Measurements from ENCODE around the gene CHADL.

DNA sequence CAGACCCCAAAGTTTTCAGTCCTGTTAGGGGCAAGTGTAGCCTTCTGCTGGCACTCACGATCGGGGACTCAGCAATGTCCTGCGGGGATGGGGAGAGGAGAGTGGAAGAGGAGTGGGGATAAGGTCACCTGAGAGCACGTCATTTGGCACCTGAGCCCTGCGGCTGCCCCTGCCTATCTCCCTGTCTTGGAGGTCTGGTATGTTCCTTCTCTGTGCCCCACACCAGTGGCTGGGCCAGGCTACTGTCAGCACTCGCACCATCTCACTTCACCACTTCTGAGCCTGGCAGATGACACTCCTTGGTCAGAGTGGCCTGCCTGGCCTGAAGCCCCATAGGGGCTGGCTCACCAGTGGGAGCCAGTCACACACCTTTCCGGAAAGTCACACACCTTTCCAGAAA, 20.1 kb upstream of the CHADL start:
- TF ChIP-seq, protein P1, sequence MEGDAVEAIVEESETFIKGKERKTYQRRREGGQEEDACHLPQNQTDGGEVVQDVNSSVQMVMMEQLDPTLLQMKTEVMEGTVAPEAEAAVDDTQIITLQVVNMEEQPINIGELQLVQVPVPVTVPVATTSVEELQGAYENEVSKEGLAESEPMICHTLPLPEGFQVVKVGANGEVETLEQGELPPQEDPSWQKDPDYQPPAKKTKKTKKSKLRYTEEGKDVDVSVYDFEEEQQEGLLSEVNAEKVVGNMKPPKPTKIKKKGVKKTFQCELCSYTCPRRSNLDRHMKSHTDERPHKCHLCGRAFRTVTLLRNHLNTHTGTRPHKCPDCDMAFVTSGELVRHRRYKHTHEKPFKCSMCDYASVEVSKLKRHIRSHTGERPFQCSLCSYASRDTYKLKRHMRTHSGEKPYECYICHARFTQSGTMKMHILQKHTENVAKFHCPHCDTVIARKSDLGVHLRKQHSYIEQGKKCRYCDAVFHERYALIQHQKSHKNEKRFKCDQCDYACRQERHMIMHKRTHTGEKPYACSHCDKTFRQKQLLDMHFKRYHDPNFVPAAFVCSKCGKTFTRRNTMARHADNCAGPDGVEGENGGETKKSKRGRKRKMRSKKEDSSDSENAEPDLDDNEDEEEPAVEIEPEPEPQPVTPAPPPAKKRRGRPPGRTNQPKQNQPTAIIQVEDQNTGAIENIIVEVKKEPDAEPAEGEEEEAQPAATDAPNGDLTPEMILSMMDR (conservative IDR thresholded peaks at IDR 0.05): no peak
- no peak for TF ChIP-seq ZFX (IDR thresholded peaks at IDR 0.05)
